Neutrophil (primary cell): ENCODE data around the gene HAL.

ENCODE experiments used
- H3K27ac ChIP-seq: fragments of 200-600 bp; sonication (generic); 2 replicates; pipeline ENCODE4 v1.5.1; 2016; ENCODE audit warnings: mild to moderate bottlenecking, moderate library complexity
- H3K27me3 ChIP-seq: fragments of 200-600 bp; sonication (generic); 2 replicates; pipeline ENCODE4 v1.6.0; 2016; ENCODE audit warnings: mild to moderate bottlenecking
- H3K36me3 ChIP-seq: fragments of 200-600 bp; sonication (generic); 2 replicates; pipeline ENCODE4 v1.5.1; 2017
- H3K4me1 ChIP-seq, 2 experiments: fragments of 200-600 bp in 1 of 2; sonication (generic) in 1 of 2; 1 replicate in 1 of 2; 2 replicates in 1 of 2; pipeline versions ENCODE4 v1.5.1 to v1.6.1; 2013 to 2016; ENCODE audit warnings: low read depth in 1 of 2, low read length in 1 of 2, mild to moderate bottlenecking in 1 of 2, moderate library complexity in 1 of 2; ENCODE audit not compliant: control insufficient read depth in 1 of 2, insufficient read depth in 1 of 2
- H3K4me3 ChIP-seq, 2 experiments: fragments of 200-600 bp in 1 of 2; sonication (generic) in 1 of 2; 1 replicate in 1 of 2; 2 replicates in 1 of 2; pipeline ENCODE4 v1.5.1; 2013 to 2016; ENCODE audit warnings: low read depth in 1 of 2, low read length in 1 of 2, mild to moderate bottlenecking in 1 of 2, moderate library complexity in 1 of 2
- H3K9me3 ChIP-seq: fragments of 200-600 bp; sonication (generic); 2 replicates; pipeline ENCODE4 v1.5.1; 2016
- CTCF ChIP-seq: fragments of 200-600 bp; sonication (generic); IDR thresholded peaks from 2 replicates; pipeline ENCODE4 v1.5.1; 2016; ENCODE audit warnings: antibody characterized with exemption

The HAL gene

GRCh38 chr12:95955549-95956159, 40.5 kb downstream of the HAL start:
- H3K4me1 ChIP-seq = no peaks in the 10 kb centered on the region
- H3K36me3 ChIP-seq = no peaks in the 10 kb centered on the region
- H3K9me3 ChIP-seq = no peaks in the 10 kb centered on the region
- H3K27me3 ChIP-seq = no peaks in the 10 kb centered on the region
- no peak overlapping the region for H3K27ac ChIP-seq
- no peak for TF ChIP-seq CTCF
- H3K4me3 ChIP-seq = no peak overlapping the region

- peaks cover 10% of the 10 kb centered on the region for H3K27me3 ChIP-seq
- H3K4me1 ChIP-seq = no peaks in the 10 kb centered on the region
- H3K36me3 ChIP-seq = no peaks in the 10 kb centered on the region
- no peak for TF ChIP-seq CTCF
- no peak overlapping the region for H3K4me3 ChIP-seq
- no peak overlapping the region for H3K27ac ChIP-seq
- H3K9me3 ChIP-seq = no peaks in the 10 kb centered on the region
Observed at GRCh38 chr12:95953000-95953399, 43.1 kb downstream of the HAL start.

GRCh38 chr12:95951515-95951914, 44.6 kb downstream of the HAL start:
- H3K9me3 ChIP-seq = no peaks in the 10 kb centered on the region
- no peak for TF ChIP-seq CTCF
- no peaks in the 10 kb centered on the region for H3K4me1 ChIP-seq
- no peak overlapping the region for H3K4me3 ChIP-seq
- peaks cover 10% of the 10 kb centered on the region for H3K27me3 ChIP-seq
- H3K27ac ChIP-seq = no peak overlapping the region
- H3K36me3 ChIP-seq = no peaks in the 10 kb centered on the region

- no peak overlapping the region for H3K4me3 ChIP-seq
- no peaks in the 10 kb centered on the region for H3K9me3 ChIP-seq
- peaks cover 20% of the 10 kb centered on the region for H3K27me3 ChIP-seq
- H3K4me1 ChIP-seq = no peaks in the 10 kb centered on the region
- H3K36me3 ChIP-seq = no peaks in the 10 kb centered on the region
- no peak for TF ChIP-seq CTCF
- no peak overlapping the region for H3K27ac ChIP-seq
Observed at GRCh38 chr12:95949477-95950206, 46.5 kb downstream of the HAL start.

GRCh38 chr12:95944108-95944704, 51.9 kb downstream of the HAL start:
- Histone ChIP-seq H3K27ac (no peak overlapping the region), H3K4me1 (peaks cover 10 to 12% of the 10 kb centered on the region in 2 experiments), H3K9me3 (no peaks in the 10 kb centered on the region), H3K36me3 (no peaks in the 10 kb centered on the region), H3K27me3 (peaks cover 27% of the 10 kb centered on the region), H3K4me3 (peak overlapping the region in 1 of 2 experiments; percentile 90)
- no peak for TF ChIP-seq CTCF
